ENCODE measurements around the gene FZD8.

Gene FZD8

GRCh38 chr10:35659456-35659855, 17.4 kb upstream of the FZD8 start:
- Histone ChIP-seq H3K36me3 (ENCODE audit: control insufficient read depth in 1 of 2, insufficient read depth in 2 of 2, low read length in 2 of 2) (no peaks in the 10 kb centered on the region), H2AFZ (ENCODE audit: insufficient read depth, low read length, poor library complexity) (no peak overlapping the region), H4K8ac (ENCODE audit: low read depth, low read length) (no peak overlapping the region), H3K4ac (ENCODE audit: low read depth, low read length) (no peak overlapping the region), H3K27me3 (ENCODE audit: insufficient read depth, low read length) (no peaks in the 10 kb centered on the region), H2BK120ac (ENCODE audit: insufficient read depth, low read length, poor library complexity) (no peak overlapping the region), H3K9ac (ENCODE audit: low read length) (no peak overlapping the region), H3K4me2 (ENCODE audit: low read length) (no peak overlapping the region), H3K79me1 (ENCODE audit: low read length) (no peaks in the 10 kb centered on the region), H3K27ac (ENCODE audit: low read depth, low read length) (no peak overlapping the region), H3K18ac (ENCODE audit: low read length) (no peak overlapping the region), H4K12ac (ENCODE audit: low read depth, low read length) (no peak overlapping the region), H3K4me3 (ENCODE audit: low read depth, low read length) (no peak overlapping the region), H2BK5ac (ENCODE audit: low read depth, low read length, poor library complexity) (no peak overlapping the region), H4K91ac (ENCODE audit: low read depth, low read length) (no peak overlapping the region), H3K4me1 (ENCODE audit: control insufficient read depth in 1 of 2, insufficient read depth in 2 of 2, low read length in 2 of 2) (no peaks in the 10 kb centered on the region), H3K23ac (ENCODE audit: low read length) (no peak overlapping the region), H3K14ac (ENCODE audit: low read length) (no peak overlapping the region), H2AK5ac (ENCODE audit: low read length) (no peak overlapping the region), H3K9me3 (ENCODE audit: insufficient read depth, low read depth, low read length) (peaks cover 2% of the 10 kb centered on the region), H2BK12ac (ENCODE audit: low read length) (no peak overlapping the region), H3K79me2 (ENCODE audit: control insufficient read depth, insufficient read depth, low read length, poor library complexity) (no peaks in the 10 kb centered on the region)
- DNase-seq = no peak
- WGBS (ENCODE audit: extremely low coverage, insufficient coverage, insufficient read length) = no CpG with 5 or more reads among the region's 1 CpG

- no peak overlapping the region for H2BK12ac ChIP-seq (ENCODE audit: low read length)
- H3K79me1 ChIP-seq (ENCODE audit: low read length) = no peaks in the 10 kb centered on the region
- no peak overlapping the region for H3K4me2 ChIP-seq (ENCODE audit: low read length)
- H3K79me2 ChIP-seq (ENCODE audit: control insufficient read depth, insufficient read depth, low read length, poor library complexity) = no peaks in the 10 kb centered on the region
- no peak overlapping the region for H3K4ac ChIP-seq (ENCODE audit: low read depth, low read length)
- no peaks in the 10 kb centered on the region for H3K27me3 ChIP-seq (ENCODE audit: insufficient read depth, low read length)
- no peak overlapping the region for H2BK5ac ChIP-seq (ENCODE audit: low read depth, low read length, poor library complexity)
- WGBS (ENCODE audit: extremely low coverage, insufficient coverage, insufficient read length) = no CpG with 5 or more reads among the region's 5 CpGs
- H3K18ac ChIP-seq (ENCODE audit: low read length) = no peak overlapping the region
- no peak overlapping the region for H4K12ac ChIP-seq (ENCODE audit: low read depth, low read length)
- H4K8ac ChIP-seq (ENCODE audit: low read depth, low read length) = no peak overlapping the region
- no peaks in the 10 kb centered on the region for H3K4me1 ChIP-seq (ENCODE audit: control insufficient read depth in 1 of 2, insufficient read depth in 2 of 2, low read length in 2 of 2)
- H3K23ac ChIP-seq (ENCODE audit: low read length) = no peak overlapping the region
- DNase-seq = peak in 1 of 2 donors; percentile 62
- H2BK120ac ChIP-seq (ENCODE audit: insufficient read depth, low read length, poor library complexity) = no peak overlapping the region
- H2AK5ac ChIP-seq (ENCODE audit: low read length) = no peak overlapping the region
- no peaks in the 10 kb centered on the region for H3K36me3 ChIP-seq (ENCODE audit: control insufficient read depth in 1 of 2, insufficient read depth in 2 of 2, low read length in 2 of 2)
- H3K9me3 ChIP-seq (ENCODE audit: insufficient read depth, low read depth, low read length) = peaks cover 2% of the 10 kb centered on the region
- no peak overlapping the region for H3K4me3 ChIP-seq (ENCODE audit: low read depth, low read length)
- no peak overlapping the region for H3K9ac ChIP-seq (ENCODE audit: low read length)
- H3K14ac ChIP-seq (ENCODE audit: low read length) = no peak overlapping the region
- no peak overlapping the region for H2AFZ ChIP-seq (ENCODE audit: insufficient read depth, low read length, poor library complexity)
- H4K91ac ChIP-seq (ENCODE audit: low read depth, low read length) = no peak overlapping the region
- no peak overlapping the region for H3K27ac ChIP-seq (ENCODE audit: low read depth, low read length)
Measured at GRCh38 chr10:35657621-35658020, 15.5 kb upstream of the FZD8 start.

GRCh38 chr10:35652824-35653223, 10.7 kb upstream of the FZD8 start:
- Histone ChIP-seq H3K4me2 (ENCODE audit: low read length) (no peak overlapping the region), H3K4me3 (ENCODE audit: low read depth, low read length) (no peak overlapping the region), H3K79me1 (ENCODE audit: low read length) (no peaks in the 10 kb centered on the region), H3K18ac (ENCODE audit: low read length) (no peak overlapping the region), H2AK5ac (ENCODE audit: low read length) (no peak overlapping the region), H3K9me3 (ENCODE audit: insufficient read depth, low read depth, low read length) (no peaks in the 10 kb centered on the region), H4K12ac (ENCODE audit: low read depth, low read length) (no peak overlapping the region), H2AFZ (ENCODE audit: insufficient read depth, low read length, poor library complexity) (no peak overlapping the region), H2BK12ac (ENCODE audit: low read length) (no peak overlapping the region), H3K23ac (ENCODE audit: low read length) (no peak overlapping the region), H3K79me2 (ENCODE audit: control insufficient read depth, insufficient read depth, low read length, poor library complexity) (no peaks in the 10 kb centered on the region), H4K91ac (ENCODE audit: low read depth, low read length) (no peak overlapping the region), H3K27ac (ENCODE audit: low read depth, low read length) (no peak overlapping the region), H3K36me3 (ENCODE audit: control insufficient read depth in 1 of 2, insufficient read depth in 2 of 2, low read length in 2 of 2) (no peaks in the 10 kb centered on the region), H3K4me1 (ENCODE audit: control insufficient read depth in 1 of 2, insufficient read depth in 2 of 2, low read length in 2 of 2) (no peaks in the 10 kb centered on the region), H2BK120ac (ENCODE audit: insufficient read depth, low read length, poor library complexity) (no peak overlapping the region), H3K4ac (ENCODE audit: low read depth, low read length) (no peak overlapping the region), H3K14ac (ENCODE audit: low read length) (no peak overlapping the region), H3K27me3 (ENCODE audit: insufficient read depth, low read length) (no peaks in the 10 kb centered on the region), H3K9ac (ENCODE audit: low read length) (no peak overlapping the region), H2BK5ac (ENCODE audit: low read depth, low read length, poor library complexity) (no peak overlapping the region), H4K8ac (ENCODE audit: low read depth, low read length) (no peak overlapping the region)
- DNase-seq = no peak
- WGBS (ENCODE audit: extremely low coverage, insufficient coverage, insufficient read length) = 100% methylated on average over 1 of the region's 2 CpGs

- H3K79me1 ChIP-seq (ENCODE audit: low read length) = no peaks in the 10 kb centered on the region
- H3K4ac ChIP-seq (ENCODE audit: low read depth, low read length) = no peak overlapping the region
Measured at GRCh38 chr10:35650894-35651293, 8.8 kb upstream of the FZD8 start.

More at GRCh38 chr10:35650894-35651293, 8.8 kb upstream of the FZD8 start:
- Histone ChIP-seq H3K9me3 (ENCODE audit: insufficient read depth, low read depth, low read length) (no peaks in the 10 kb centered on the region), H3K14ac (ENCODE audit: low read length) (no peak overlapping the region), H3K36me3 (ENCODE audit: control insufficient read depth in 1 of 2, insufficient read depth in 2 of 2, low read length in 2 of 2) (no peaks in the 10 kb centered on the region), H3K4me1 (ENCODE audit: control insufficient read depth in 1 of 2, insufficient read depth in 2 of 2, low read length in 2 of 2) (no peaks in the 10 kb centered on the region), H3K27me3 (ENCODE audit: insufficient read depth, low read length) (no peaks in the 10 kb centered on the region), H2AFZ (ENCODE audit: insufficient read depth, low read length, poor library complexity) (no peak overlapping the region), H4K91ac (ENCODE audit: low read depth, low read length) (no peak overlapping the region), H3K4me2 (ENCODE audit: low read length) (no peak overlapping the region), H3K18ac (ENCODE audit: low read length) (no peak overlapping the region), H2BK12ac (ENCODE audit: low read length) (no peak overlapping the region), H3K27ac (ENCODE audit: low read depth, low read length) (no peak overlapping the region), H3K4me3 (ENCODE audit: low read depth, low read length) (no peak overlapping the region), H2AK5ac (ENCODE audit: low read length) (no peak overlapping the region), H4K8ac (ENCODE audit: low read depth, low read length) (no peak overlapping the region), H2BK5ac (ENCODE audit: low read depth, low read length, poor library complexity) (no peak overlapping the region), H4K12ac (ENCODE audit: low read depth, low read length) (no peak overlapping the region), H3K9ac (ENCODE audit: low read length) (no peak overlapping the region), H3K23ac (ENCODE audit: low read length) (no peak overlapping the region), H2BK120ac (ENCODE audit: insufficient read depth, low read length, poor library complexity) (no peak overlapping the region), H3K79me2 (ENCODE audit: control insufficient read depth, insufficient read depth, low read length, poor library complexity) (no peaks in the 10 kb centered on the region)
- no CpG with 5 or more reads among the region's 3 CpGs for WGBS (ENCODE audit: extremely low coverage, insufficient coverage, insufficient read length)
- no peak for DNase-seq
